Breast epithelium (tissue), 4 donors: ENCODE measurements around the gene NEGR1. TPM values are rescaled to one million over a fixed set of nuclear protein-coding genes. Genes with fewer than 3 reads are reported as not detected.

ENCODE experiments used
- DNase-seq, 2 donors: peaks; one replicate each; pipeline ENCODE4 v3.0.0-alpha.2; 2019; ENCODE audit warnings: low spot score in 2 of 2
- H3K27ac ChIP-seq, 2 donors: fragments of 200-600 bp; sonication (generic) in 1 of 2; one replicate each; pipeline ENCODE4 v1.5.1; 2016 to 2019; ENCODE audit warnings: mild to moderate bottlenecking in 1 of 2
- H3K27me3 ChIP-seq, 2 donors: fragments of 200-600 bp; sonication (generic) in 1 of 2; one replicate each; pipeline versions ENCODE4 v1.5.1 to v1.6.0; 2017 to 2019; ENCODE audit warnings: control low read depth in 1 of 2, mild to moderate bottlenecking in 1 of 2
- H3K36me3 ChIP-seq: fragments of 200-600 bp; one replicate; pipeline ENCODE4 v1.5.1; 2019
- H3K4me1 ChIP-seq, 2 donors: fragments of 200-600 bp; sonication (generic); one replicate each; pipeline ENCODE4 v1.5.1; 2016 to 2019; ENCODE audit warnings: control low read depth in 1 of 2
- H3K4me3 ChIP-seq, 3 donors: fragments of 200-600 bp; sonication (generic); 1 replicate in 2 of 3; 2 replicates in 1 of 3; pipeline ENCODE4 v1.5.1; 2016 to 2019; ENCODE audit warnings: mild to moderate bottlenecking in 3 of 3, moderate library complexity in 2 of 3
- H3K9me3 ChIP-seq, 2 donors: fragments of 200-600 bp; sonication (generic) in 1 of 2; one replicate each; pipeline ENCODE4 v1.5.1; 2016 to 2019; ENCODE audit warnings: control low read depth in 1 of 2
- POLR2A ChIP-seq: fragments of 450-650 bp; IDR thresholded peaks from one replicate; pipeline ENCODE4 v1.6.1; 2016; ENCODE audit warnings: antibody characterized with exemption, mild to moderate bottlenecking, moderate library complexity
- POLR2AphosphoS5 ChIP-seq, 3 donors: sonication (generic); formaldehyde crosslinking; IDR thresholded peaks; one replicate each; pipeline ENCODE4 v1.6.1; 2017; ENCODE audit warnings: antibody characterized with exemption in 3 of 3
- intact Hi-C: fragments of 100-400 bp; cut with DNase I; formaldehyde crosslinking; loops from one replicate; pipeline ENCODE4 v1.15.1; 2023; ENCODE audit warnings: low total_unique reads
- total RNA-seq, 3 donors: library from RNA; depleted of rRNA; stranded (reverse); fragments of >200 nt; gene quantifications; one replicate each; pipeline ENCODE4 v1.1.0, GENCODE V29; 2016
- TF ChIP-seq, protein P1 (sequence below), 3 donors: fragments of 450-650 bp; IDR thresholded peaks; one replicate each; pipeline ENCODE4 v1.5.1; 2016 to 2017; ENCODE audit warnings: antibody characterized with exemption in 3 of 3, mild to moderate bottlenecking in 3 of 3, moderate library complexity in 3 of 3

NEGR1 gene
- total RNA-seq, 3 donors from 2014 or later = 5.6 to 33.3 (median 7.9) TPM

DNA sequence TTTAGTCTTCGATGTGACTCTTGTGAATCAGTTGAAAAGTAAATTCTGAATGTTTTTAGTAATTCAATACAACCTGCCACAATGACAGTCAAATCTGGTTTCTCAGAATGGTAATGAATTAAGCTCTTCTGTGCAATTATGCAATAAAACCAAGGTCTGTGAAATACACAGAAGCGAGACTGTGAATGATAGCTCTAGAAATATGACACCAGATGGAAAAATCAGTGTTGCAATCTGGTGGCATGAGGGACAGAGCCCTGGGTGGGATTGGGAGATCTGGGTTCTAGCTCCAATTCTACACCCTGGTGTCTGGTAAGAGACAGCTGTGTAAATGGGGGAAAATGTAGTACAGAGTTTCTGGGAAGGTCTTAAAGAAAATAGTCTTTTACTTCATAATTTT lies 615.1 kb downstream of the NEGR1 start:
- no peak overlapping the region for H3K4me3 ChIP-seq
- no peaks in the 10 kb centered on the region for H3K27me3 ChIP-seq
- H3K9me3 ChIP-seq = no peaks in the 10 kb centered on the region
- H3K36me3 ChIP-seq = no peaks in the 10 kb centered on the region
- H3K4me1 ChIP-seq = no peaks in the 10 kb centered on the region
- intact Hi-C loops = no loop called here
- no peak overlapping the region for H3K27ac ChIP-seq
- TF ChIP-seq, protein P1, sequence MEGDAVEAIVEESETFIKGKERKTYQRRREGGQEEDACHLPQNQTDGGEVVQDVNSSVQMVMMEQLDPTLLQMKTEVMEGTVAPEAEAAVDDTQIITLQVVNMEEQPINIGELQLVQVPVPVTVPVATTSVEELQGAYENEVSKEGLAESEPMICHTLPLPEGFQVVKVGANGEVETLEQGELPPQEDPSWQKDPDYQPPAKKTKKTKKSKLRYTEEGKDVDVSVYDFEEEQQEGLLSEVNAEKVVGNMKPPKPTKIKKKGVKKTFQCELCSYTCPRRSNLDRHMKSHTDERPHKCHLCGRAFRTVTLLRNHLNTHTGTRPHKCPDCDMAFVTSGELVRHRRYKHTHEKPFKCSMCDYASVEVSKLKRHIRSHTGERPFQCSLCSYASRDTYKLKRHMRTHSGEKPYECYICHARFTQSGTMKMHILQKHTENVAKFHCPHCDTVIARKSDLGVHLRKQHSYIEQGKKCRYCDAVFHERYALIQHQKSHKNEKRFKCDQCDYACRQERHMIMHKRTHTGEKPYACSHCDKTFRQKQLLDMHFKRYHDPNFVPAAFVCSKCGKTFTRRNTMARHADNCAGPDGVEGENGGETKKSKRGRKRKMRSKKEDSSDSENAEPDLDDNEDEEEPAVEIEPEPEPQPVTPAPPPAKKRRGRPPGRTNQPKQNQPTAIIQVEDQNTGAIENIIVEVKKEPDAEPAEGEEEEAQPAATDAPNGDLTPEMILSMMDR (IDR thresholded peaks at IDR 0.05) = no peak
- no peak for TF ChIP-seq POLR2A
- no peak for TF ChIP-seq POLR2AphosphoS5 (IDR thresholded peaks at IDR 0.05)
- DNase-seq = no peak

DNA sequence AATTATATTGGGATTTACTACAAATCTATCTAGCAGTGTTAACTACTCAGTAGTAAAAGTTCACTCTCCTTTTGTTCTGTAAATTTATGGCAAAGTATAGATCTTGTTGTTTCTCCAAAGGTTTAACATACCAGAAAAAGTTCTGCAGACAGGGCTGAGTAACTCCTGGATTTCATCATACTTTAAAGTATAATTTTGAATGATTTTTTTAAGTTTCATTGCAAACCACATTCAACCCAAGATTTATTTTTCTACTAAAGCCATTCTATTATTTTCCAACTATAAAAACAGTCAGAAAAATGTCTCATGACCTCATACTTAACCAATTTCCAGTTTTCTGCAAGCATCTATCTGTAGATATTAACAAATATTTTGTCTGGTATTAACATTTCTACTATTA lies 615.7 kb downstream of the NEGR1 start:
- H3K27me3 ChIP-seq = no peaks in the 10 kb centered on the region
- no peak overlapping the region for H3K4me3 ChIP-seq
- no peaks in the 10 kb centered on the region for H3K4me1 ChIP-seq
- intact Hi-C loops = no loop called here
- TF ChIP-seq POLR2A (no peak), POLR2AphosphoS5 (IDR thresholded peaks at IDR 0.05) (no peak)
- TF ChIP-seq, protein P1 (IDR thresholded peaks at IDR 0.05) = no peak
- H3K36me3 ChIP-seq = no peaks in the 10 kb centered on the region
- DNase-seq = no peak
- no peaks in the 10 kb centered on the region for H3K9me3 ChIP-seq
- no peak overlapping the region for H3K27ac ChIP-seq

DNA sequence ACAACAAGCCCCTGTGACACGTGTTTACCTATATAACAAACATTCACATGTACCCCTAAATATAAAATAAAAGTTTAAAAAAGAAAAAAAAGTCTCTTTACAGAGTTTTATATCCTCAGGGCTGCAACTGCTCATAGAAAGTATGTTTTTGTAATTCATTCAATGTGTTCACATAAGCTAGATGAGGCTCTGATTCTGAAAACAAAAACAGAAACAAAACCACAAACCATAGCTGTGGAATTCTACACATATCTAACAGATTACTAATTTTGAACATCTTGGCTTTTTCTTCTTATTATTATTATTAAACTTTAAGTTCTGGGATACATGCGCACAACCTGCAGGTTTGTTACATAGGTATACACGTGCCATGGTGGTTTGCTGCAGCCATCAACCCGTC lies 621.9 kb downstream of the NEGR1 start:
- no peaks in the 10 kb centered on the region for H3K36me3 ChIP-seq
- DNase-seq = no peak
- no peaks in the 10 kb centered on the region for H3K4me1 ChIP-seq
- H3K27ac ChIP-seq = no peak overlapping the region
- H3K27me3 ChIP-seq = no peaks in the 10 kb centered on the region
- H3K4me3 ChIP-seq = no peak overlapping the region
- H3K9me3 ChIP-seq = no peaks in the 10 kb centered on the region
- TF ChIP-seq POLR2A (no peak), POLR2AphosphoS5 (IDR thresholded peaks at IDR 0.05) (no peak)
- TF ChIP-seq, protein P1 (IDR thresholded peaks at IDR 0.05) = no peak
- intact Hi-C loops = no loop called here

DNA sequence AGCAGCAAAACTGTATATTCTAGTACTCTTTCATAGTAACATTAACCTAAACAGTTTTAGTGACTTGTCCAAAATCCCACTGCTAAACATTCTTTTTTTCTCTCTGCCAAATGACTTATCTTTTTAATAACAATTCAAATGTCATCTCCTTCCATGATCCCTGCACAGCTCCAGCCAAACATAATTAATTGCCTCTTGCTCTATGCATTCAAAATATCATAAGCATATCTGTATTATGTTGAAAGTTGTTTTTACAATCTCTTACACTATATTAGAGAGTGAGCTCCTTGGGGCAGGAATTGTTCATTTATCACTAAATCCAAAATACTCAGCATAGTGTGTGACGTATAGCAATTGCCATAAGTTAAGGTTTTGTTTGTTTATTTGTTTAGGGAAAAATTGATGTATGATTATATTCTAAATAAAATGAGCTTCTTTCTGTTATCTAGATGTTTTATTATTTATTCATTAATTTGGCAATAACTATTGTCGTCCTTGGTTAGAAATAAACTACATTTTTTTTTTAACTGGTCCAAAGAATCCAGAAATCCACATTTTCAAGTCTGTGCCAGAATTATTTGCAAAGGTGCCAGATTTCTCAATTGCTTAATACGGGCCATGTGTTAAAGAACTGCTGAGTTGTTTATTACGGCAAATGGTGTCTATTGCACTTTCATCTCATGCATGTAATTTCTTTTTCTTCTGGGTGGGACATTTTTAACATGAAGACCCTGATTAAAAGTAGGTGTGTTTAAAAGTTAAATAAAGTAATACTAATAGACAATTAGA lies 624.3 kb downstream of the NEGR1 start:
- DNase-seq = no peak
- H3K36me3 ChIP-seq = no peaks in the 10 kb centered on the region
- no peak overlapping the region for H3K27ac ChIP-seq
- TF ChIP-seq, protein P1 (IDR thresholded peaks at IDR 0.05) = no peak
- H3K9me3 ChIP-seq = no peaks in the 10 kb centered on the region
- H3K4me1 ChIP-seq = no peaks in the 10 kb centered on the region
- no peak overlapping the region for H3K4me3 ChIP-seq
- no peaks in the 10 kb centered on the region for H3K27me3 ChIP-seq
- intact Hi-C loops = no loop called here

DNA sequence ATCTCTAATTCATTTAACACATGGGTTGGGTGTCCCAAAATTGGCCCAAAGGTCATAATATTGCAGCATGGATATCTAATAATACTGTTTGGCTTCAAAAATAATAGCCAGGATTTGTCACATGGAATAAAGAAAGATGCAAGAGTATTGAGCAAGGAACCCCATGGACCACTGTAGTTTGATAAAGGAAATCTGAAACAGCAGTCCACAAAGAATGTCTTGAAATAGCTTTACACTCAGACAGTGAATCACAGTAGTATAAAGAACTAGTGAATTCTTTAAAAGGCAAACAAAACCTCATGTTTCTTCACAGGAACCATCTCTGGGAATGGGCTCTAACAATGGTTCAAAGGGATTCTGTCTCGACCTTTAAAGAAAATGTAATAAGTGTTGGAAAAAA lies 625.4 kb downstream of the NEGR1 start:
- Histone ChIP-seq H3K36me3 (no peaks in the 10 kb centered on the region), H3K27ac (no peak overlapping the region), H3K27me3 (no peaks in the 10 kb centered on the region), H3K4me1 (no peaks in the 10 kb centered on the region), H3K9me3 (no peaks in the 10 kb centered on the region), H3K4me3 (no peak overlapping the region)
- TF ChIP-seq, protein P1 (IDR thresholded peaks at IDR 0.05) = no peak
- TF ChIP-seq POLR2AphosphoS5 (IDR thresholded peaks at IDR 0.05) (no peak), POLR2A (no peak)
- intact Hi-C loops = no loop called here
- DNase-seq = no peak
